ENCODE measurements around the gene CTTN.

Gene CTTN

GRCh38 chr11:70372076-70372475 lies 26.3 kb upstream of the CTTN start:
- TF ChIP-seq CTCF (IDR thresholded peaks at IDR 0.05) = no peak
- no peaks in the 10 kb centered on the region for H3K4me1 Mint-ChIP-seq
- peaks cover 77% of the 10 kb centered on the region for H3K36me3 Mint-ChIP-seq (ENCODE audit: low read depth)
- H3K27me3 Mint-ChIP-seq (ENCODE audit: low read depth, poor library complexity) = no peaks in the 10 kb centered on the region
- no peak for DNase-seq
- peaks cover 17% of the 10 kb centered on the region for H3K9me3 Mint-ChIP-seq
- H3K27ac Mint-ChIP-seq = no peak overlapping the region
- no peak overlapping the region for H3K4me3 Mint-ChIP-seq

GRCh38 chr11:70376621-70377020 lies 21.7 kb upstream of the CTTN start:
- Mint-ChIP-seq H3K4me3 (no peak overlapping the region), H3K9me3 (peaks cover 4% of the 10 kb centered on the region), H3K27me3 (ENCODE audit: low read depth, poor library complexity) (no peaks in the 10 kb centered on the region), H3K36me3 (ENCODE audit: low read depth) (peaks cover 72% of the 10 kb centered on the region), H3K4me1 (no peaks in the 10 kb centered on the region), H3K27ac (no peak overlapping the region)
- DNase-seq = no peak
- TF ChIP-seq CTCF (IDR thresholded peaks at IDR 0.05) = no peak

GRCh38 chr11:70377645-70378044 lies 20.7 kb upstream of the CTTN start:
- DNase-seq = no peak
- Mint-ChIP-seq H3K27ac (peak overlapping the region; percentile 48), H3K9me3 (no peaks in the 10 kb centered on the region)

GRCh38 chr11:70378506-70379134 lies 19.7 kb upstream of the CTTN start:
- H3K9me3 Mint-ChIP-seq = no peaks in the 10 kb centered on the region
- no peak for DNase-seq
- H3K4me1 Mint-ChIP-seq = peaks cover 11% of the 10 kb centered on the region
- peaks cover 67% of the 10 kb centered on the region for H3K36me3 Mint-ChIP-seq (ENCODE audit: low read depth)
- no peak for TF ChIP-seq CTCF (IDR thresholded peaks at IDR 0.05)
- H3K27me3 Mint-ChIP-seq (ENCODE audit: low read depth, poor library complexity) = no peaks in the 10 kb centered on the region
- no peak overlapping the region for H3K27ac Mint-ChIP-seq
- H3K4me3 Mint-ChIP-seq = no peak overlapping the region

More at GRCh38 chr11:70377645-70378044, 20.7 kb upstream of the CTTN start:
- peaks cover 9% of the 10 kb centered on the region for H3K4me1 Mint-ChIP-seq
- TF ChIP-seq CTCF (IDR thresholded peaks at IDR 0.05) = no peak
- peaks cover 74% of the 10 kb centered on the region for H3K36me3 Mint-ChIP-seq (ENCODE audit: low read depth)
- no peaks in the 10 kb centered on the region for H3K27me3 Mint-ChIP-seq (ENCODE audit: low read depth, poor library complexity)
- no peak overlapping the region for H3K4me3 Mint-ChIP-seq

- no peak for TF ChIP-seq CTCF (IDR thresholded peaks at IDR 0.05)
- DNase-seq = no peak
- Mint-ChIP-seq H3K9me3 (no peaks in the 10 kb centered on the region), H3K27me3 (ENCODE audit: low read depth, poor library complexity) (no peaks in the 10 kb centered on the region), H3K4me3 (no peak overlapping the region), H3K27ac (peak overlapping the region; percentile 86), H3K4me1 (peaks cover 11% of the 10 kb centered on the region), H3K36me3 (ENCODE audit: low read depth) (peaks cover 56% of the 10 kb centered on the region)
Observed at GRCh38 chr11:70381350-70381749, 17.0 kb upstream of the CTTN start.

Data from nephron progenitor cell (in vitro differentiated cells).